Inflammatory macrophage (primary cell): Measurements from ENCODE around the gene MEGF10.
"Not testable (repeated sequence)": the region's sequence is repeated elsewhere in the genome, so short reads cannot be mapped to it uniquely, and the experiment has no call there.

Experiments used
- DNase-seq, 2 donors: peaks; one replicate each; pipeline ENCODE4 v3.0.0-alpha.2; 2020 to 2022

Gene MEGF10

GRCh38 chr5:127298036-127298429, 7.4 kb downstream of the MEGF10 start:
- no peak for DNase-seq

- no peak for DNase-seq
Observed at GRCh38 chr5:127298656-127299055, 8.1 kb downstream of the MEGF10 start.

GRCh38 chr5:127299678-127300077, 9.1 kb downstream of the MEGF10 start:
- no peak for DNase-seq

- no peak for DNase-seq
Observed at GRCh38 chr5:127302509-127302908, 11.9 kb downstream of the MEGF10 start.

- DNase-seq, result no peak
Observed at GRCh38 chr5:127303404-127303803, 12.8 kb downstream of the MEGF10 start.

- no peak for DNase-seq
Observed at GRCh38 chr5:127305493-127305892, 14.9 kb downstream of the MEGF10 start.

- DNase-seq, result no peak
Observed at GRCh38 chr5:127306036-127306435, 15.4 kb downstream of the MEGF10 start.

GRCh38 chr5:127306647-127307046, 16.1 kb downstream of the MEGF10 start:
- no peak for DNase-seq

- DNase-seq, result no peak
Observed at GRCh38 chr5:127307868-127308267, 17.3 kb downstream of the MEGF10 start.

- DNase-seq, result not testable (repeated sequence)
Observed at GRCh38 chr5:127308325-127308724, 17.7 kb downstream of the MEGF10 start.

GRCh38 chr5:127308945-127309344, 18.3 kb downstream of the MEGF10 start:
- DNase-seq, result no peak

- no peak for DNase-seq
Observed at GRCh38 chr5:127311349-127311748, 20.8 kb downstream of the MEGF10 start.

GRCh38 chr5:127311781-127312525, 21.4 kb downstream of the MEGF10 start:
- no peak for DNase-seq

GRCh38 chr5:127313379-127313778, 22.8 kb downstream of the MEGF10 start:
- no peak for DNase-seq

GRCh38 chr5:127313847-127314473, 23.4 kb downstream of the MEGF10 start:
- peak; percentile 56 to 65 for DNase-seq

- DNase-seq, result no peak
Observed at GRCh38 chr5:127316011-127316410, 25.4 kb downstream of the MEGF10 start.

GRCh38 chr5:127317385-127317784, 26.8 kb downstream of the MEGF10 start:
- DNase-seq, result not testable (repeated sequence)

GRCh38 chr5:127320032-127320965, 29.7 kb downstream of the MEGF10 start:
- DNase-seq, result no peak

GRCh38 chr5:127321465-127321864, 30.9 kb downstream of the MEGF10 start:
- DNase-seq, result no peak

- no peak for DNase-seq
Observed at GRCh38 chr5:127322403-127322802, 31.8 kb downstream of the MEGF10 start.

GRCh38 chr5:127324756-127325155, 34.2 kb downstream of the MEGF10 start:
- DNase-seq, result no peak

GRCh38 chr5:127326431-127326830, 35.8 kb downstream of the MEGF10 start:
- DNase-seq, result no peak
